A549 (cell line): ENCODE measurements around the gene THRA. TPM values are rescaled to one million over a fixed set of nuclear protein-coding genes. Genes with fewer than 3 reads are reported as not detected.

Source experiments
- ATAC-seq, 2 experiments: fragments of 200-7000 bp in 1 of 2; fragments of >200 bp in 1 of 2; cut with Nextera tagmentation in 1 of 2; cut with Tn5 transposase in 1 of 2; 3 replicates each; pipeline versions ENCODE4 v1.8.0 to v1.9.1; 2018 to 2020; ENCODE audit warnings: mild to moderate bottlenecking in 1 of 2, moderate library complexity in 1 of 2
- CTCF ChIA-PET: fragments of 300-600 bp; sonication (Branson Sonifier 250); formaldehyde crosslinking; extraction: SDS; loops from one replicate; lab custom pipeline; 2021; ENCODE audit warnings: antibody characterized with exemption, inconsistent platforms; lab: Yijun Ruan, JAX
- POLR2A ChIA-PET: fragments of 350-600 bp; formaldehyde crosslinking; extraction: SDS; loops from one replicate; lab custom pipeline; 2021; ENCODE audit warnings: antibody characterized with exemption, inconsistent platforms; lab: Yijun Ruan, JAX
- DNase-seq, 2 experiments: peaks; one replicate each; pipeline versions ENCODE4 v3.0.0 to v3.0.0-alpha.2; 2011 to 2016; ENCODE audit warnings: low read depth in 1 of 2, low spot score in 1 of 2
- FAIRE-seq: peaks from 2 replicates; lab custom pipeline; 2011; peaks lifted over from hg19 to GRCh38; lab: Jason Lieb, UNC
- H3K27ac ChIP-seq, 2 experiments: fragments of >200 bp; sonication (Bioruptor Twin); formaldehyde crosslinking; 3 replicates each; pipeline ENCODE4 v1.5.1; 2016 to 2017
- H3K4me1 ChIP-seq: fragments of >200 bp; sonication (Bioruptor Twin); formaldehyde crosslinking; 3 replicates; pipeline ENCODE4 v1.6.1; 2016
- H3K4me2 ChIP-seq: fragments of >200 bp; sonication (Bioruptor Twin); formaldehyde crosslinking; 3 replicates; pipeline ENCODE4 v1.6.1; 2016
- H3K4me3 ChIP-seq: fragments of >200 bp; sonication (Bioruptor Twin); formaldehyde crosslinking; 3 replicates; pipeline ENCODE4 v1.5.1; 2016
- H3K9me3 ChIP-seq: fragments of >200 bp; sonication (Bioruptor Twin); formaldehyde crosslinking; 3 replicates; pipeline ENCODE4 v1.6.1; 2016
- CEBPB ChIP-seq, 2 experiments: fragments of >200 bp in 1 of 2; sonication (Bioruptor Twin) in 1 of 2; formaldehyde crosslinking in 1 of 2; IDR thresholded peaks; 2 replicates each; pipeline ENCODE4 v1.6.1; 2012 to 2016
- CHD2 ChIP-seq: fragments of 150-350 bp; IDR thresholded peaks from 2 replicates; pipeline ENCODE4 v1.6.1; 2014; ENCODE audit warnings: low read length; ENCODE audit not compliant: partially characterized antibody
- EHF ChIP-seq: fragments of 250-450 bp; sonication (Bioruptor Pico); IDR thresholded peaks from 2 replicates; pipeline ENCODE4 v1.5.0; 2020; ENCODE audit warnings: mild to moderate bottlenecking
- ELK1 ChIP-seq: fragments of 150-350 bp; IDR thresholded peaks from 2 replicates; pipeline ENCODE4 v1.6.1; 2014; ENCODE audit warnings: low read depth, mild to moderate bottlenecking, low read length
- ESRRA ChIP-seq: fragments of 150-350 bp; IDR thresholded peaks from 2 replicates; pipeline ENCODE4 v1.6.1; 2014; ENCODE audit warnings: mild to moderate bottlenecking, low read length, borderline replicate concordance
- FOXS1 ChIP-seq: fragments of 250-450 bp; sonication (Bioruptor Pico); IDR thresholded peaks from 2 replicates; pipeline ENCODE4 v1.5.0; 2020; ENCODE audit warnings: mild to moderate bottlenecking, moderate library complexity
- GATA3 ChIP-seq: IDR thresholded peaks from 2 replicates; pipeline ENCODE4 v1.6.1; 2012; ENCODE audit warnings: borderline replicate concordance
- HDAC2 ChIP-seq: fragments of 200-600 bp; sonication (generic); IDR thresholded peaks from 2 replicates; pipeline ENCODE4 v1.6.1; 2016
- HEYL ChIP-seq: fragments of 250-450 bp; sonication (Bioruptor Pico); IDR thresholded peaks from 2 replicates; pipeline ENCODE4 v1.8.0; 2021; ENCODE audit warnings: mild to moderate bottlenecking, moderate library complexity
- HOXA7 ChIP-seq: fragments of 250-450 bp; sonication (Bioruptor Pico); IDR thresholded peaks from 2 replicates; pipeline ENCODE4 v1.5.0; 2020; ENCODE audit warnings: mild to moderate bottlenecking, moderate library complexity
- HOXB13 ChIP-seq: fragments of 250-450 bp; sonication (Bioruptor Pico); IDR thresholded peaks from 2 replicates; pipeline ENCODE4 v1.5.0; 2020; ENCODE audit warnings: low read depth, mild to moderate bottlenecking, moderate library complexity
- HOXB5 ChIP-seq: fragments of 250-450 bp; sonication (Bioruptor Pico); IDR thresholded peaks from 2 replicates; pipeline ENCODE4 v1.5.0; 2020; ENCODE audit warnings: mild to moderate bottlenecking, moderate library complexity
- JUN ChIP-seq, 2 experiments: fragments of >200 bp; sonication (Bioruptor Twin); formaldehyde crosslinking; IDR thresholded peaks; 2 replicates in 1 of 2; 3 replicates in 1 of 2; pipeline ENCODE4 v1.6.1; 2016 to 2017
- KDM5A ChIP-seq: fragments of 200-600 bp; sonication (generic); IDR thresholded peaks from 2 replicates; pipeline ENCODE4 v1.6.1; 2016; ENCODE audit warnings: antibody characterized with exemption, mild to moderate bottlenecking
- MAFK ChIP-seq: fragments of 450-650 bp; IDR thresholded peaks from 2 replicates; pipeline ENCODE4 v1.6.1; 2014; ENCODE audit not compliant: partially characterized antibody
- MAZ ChIP-seq: fragments of 150-350 bp; IDR thresholded peaks from 2 replicates; pipeline ENCODE4 v1.6.1; 2014; ENCODE audit warnings: antibody characterized with exemption, low read depth, low read length, borderline replicate concordance
- NFE2L2 ChIP-seq: fragments of 150-350 bp; conservative IDR thresholded peaks from 2 replicates; pipeline ENCODE4 v1.6.1; 2014; ENCODE audit warnings: low read length
- RARB ChIP-seq: fragments of 250-450 bp; sonication (Bioruptor Pico); IDR thresholded peaks from 2 replicates; pipeline ENCODE4 v1.8.0; 2021; ENCODE audit warnings: mild to moderate bottlenecking, moderate library complexity
- SMC3 ChIP-seq: fragments of >200 bp; sonication (Bioruptor Twin); formaldehyde crosslinking; IDR thresholded peaks from 3 replicates; pipeline ENCODE4 v1.6.1; 2018; ENCODE audit warnings: inconsistent platforms
- SREBF2 ChIP-seq: fragments of 450-650 bp; IDR thresholded peaks from 2 replicates; pipeline ENCODE4 v1.6.1; 2014; ENCODE audit warnings: mild to moderate bottlenecking, moderate library complexity
- ZNF302 ChIP-seq: fragments of 250-450 bp; sonication (Bioruptor Pico); IDR thresholded peaks from 2 replicates; pipeline ENCODE4 v1.9.0; 2021; ENCODE audit warnings: inconsistent platforms, mild to moderate bottlenecking, moderate library complexity
- WGBS: methylation state at CpG from one replicate; pipeline ENCODE4 v1.1.6; 2017; ENCODE audit errors: missing lambda C conversion rate; 5-methylcytosine and 5-hydroxymethylcytosine counted together
- polyA minus RNA-seq: library from RNA; depleted of rRNA, polyadenylated mRNA; stranded (reverse); fragments of >200 nt; gene quantifications from 2 replicates; pipeline ENCODE4 v1.2.3, GENCODE V29; 2011; rRNA and poly(A)+ RNA removed
- polyA plus RNA-seq, 4 experiments: library from polyadenylated mRNA; depleted of rRNA in 3 of 4; stranded (reverse); fragments of >200 nt; fragmentation: RNase III in 1 of 4; extraction: RNeasy Plus Mini Kit Qiagen cat#74134 plus additional on column Dnase treatment in 1 of 4; gene quantifications; 2 replicates in 3 of 4; 3 replicates in 1 of 4; pipeline ENCODE4 v1.2.3, GENCODE V29; 2011 to 2017
- TF ChIP-seq, protein P1 (sequence below): fragments of >200 bp; sonication (Bioruptor Twin); formaldehyde crosslinking; IDR thresholded peaks from 3 replicates; pipeline ENCODE4 v1.5.1; 2016
- TF ChIP-seq, protein P2 (sequence below): IDR thresholded peaks from 2 replicates; pipeline ENCODE4 v1.6.1; 2012; ENCODE audit warnings: low read depth, borderline replicate concordance
- TF ChIP-seq, protein P3 (sequence below): IDR thresholded peaks from 2 replicates; pipeline ENCODE4 v1.6.1; 2012

THRA gene, protein sequence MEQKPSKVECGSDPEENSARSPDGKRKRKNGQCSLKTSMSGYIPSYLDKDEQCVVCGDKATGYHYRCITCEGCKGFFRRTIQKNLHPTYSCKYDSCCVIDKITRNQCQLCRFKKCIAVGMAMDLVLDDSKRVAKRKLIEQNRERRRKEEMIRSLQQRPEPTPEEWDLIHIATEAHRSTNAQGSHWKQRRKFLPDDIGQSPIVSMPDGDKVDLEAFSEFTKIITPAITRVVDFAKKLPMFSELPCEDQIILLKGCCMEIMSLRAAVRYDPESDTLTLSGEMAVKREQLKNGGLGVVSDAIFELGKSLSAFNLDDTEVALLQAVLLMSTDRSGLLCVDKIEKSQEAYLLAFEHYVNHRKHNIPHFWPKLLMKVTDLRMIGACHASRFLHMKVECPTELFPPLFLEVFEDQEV
- polyA plus RNA-seq (2011; rRNA removed): 20.1 and 27.4 TPM in 2 replicates
- polyA plus RNA-seq (2012; cell fraction: cytosol; rRNA removed): 12.5 and 15.3 TPM in 2 replicates
- polyA plus RNA-seq (2012; cell fraction: nucleus; rRNA removed): 10.5 and 13.1 TPM in 2 replicates
- polyA plus RNA-seq (2017; fragmentation: RNase III; extraction: RNeasy Plus Mini Kit Qiagen cat#74134 plus additional on column Dnase treatment): 16.1 to 23.7 TPM (median 22.5 TPM) in 3 replicates
- polyA minus RNA-seq: 25.5 and 26.9 TPM in 2 replicates

DNA sequence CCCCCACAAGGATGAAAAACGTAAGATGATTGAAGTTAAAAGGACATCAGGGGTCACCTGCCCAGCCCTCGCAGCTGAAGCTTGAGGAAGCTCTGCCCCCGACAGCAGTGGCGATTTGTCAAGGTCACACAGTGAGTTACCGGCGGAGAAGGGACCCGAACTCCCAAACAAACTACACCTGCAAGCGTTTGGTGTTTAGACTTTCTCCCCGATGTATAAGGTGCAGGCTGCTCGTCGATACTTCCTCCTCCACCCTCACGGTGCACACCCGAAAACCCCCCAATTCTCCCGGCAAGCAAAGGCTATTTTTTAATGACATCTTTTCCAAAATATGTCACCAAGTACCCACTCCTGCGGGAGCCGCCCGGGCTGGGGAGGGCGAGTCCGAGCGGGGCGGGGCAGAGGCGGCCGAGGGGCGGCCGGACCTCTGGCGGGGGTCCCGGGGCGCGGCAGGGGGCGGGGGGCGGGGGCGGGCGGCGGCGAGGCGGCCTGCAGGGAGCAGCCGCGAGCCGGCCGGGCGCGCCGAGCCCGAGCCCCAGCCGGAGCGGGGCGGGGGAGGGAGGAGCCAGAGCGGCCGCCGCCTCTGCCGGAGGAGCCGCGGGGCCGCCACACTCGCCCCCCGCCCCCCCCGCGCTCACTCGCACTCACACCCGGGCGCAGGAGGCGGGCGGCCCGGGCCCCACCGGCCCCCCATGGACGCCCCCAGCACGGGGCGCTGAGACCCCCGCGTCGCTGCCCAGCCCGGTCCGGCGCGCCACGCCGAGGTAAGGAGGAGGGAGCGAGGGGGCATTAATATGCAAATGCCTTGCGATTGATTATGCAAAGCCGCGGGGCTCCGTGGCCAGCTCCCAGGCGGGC lies at the start of gene THRA:
TSS of gene THRA (plus strand) at position 637 of the 858 bp plus-strand sequence. CDS start 11,524 bp downstream, outside the sequence.
- FAIRE-seq (no peak), DNase-seq (peak in 1 of 2 experiments; percentile 68), ATAC-seq (peak; percentile 65 to 70)
- ChIA-PET CTCF (interaction anchor here (0.6 to 34.4 kb wide), 34 partner anchors 8 to 222 kb away, joined by 3 to 919 read pairs (median 4); partner anchors contain the start of genes CSF3, MED24, MSL1 and NR1D1), POLR2A (interaction anchor here (0.8 to 1.4 kb wide), 3 partner anchors 8 to 78 kb away, joined by 3 to 8 read pairs (median 5); partner anchors contain the start of genes CASC3 and MED24)
- peak within 1 kb of the TSS; percentile 98 for H3K4me3 ChIP-seq
- peak within 1 kb of the TSS; percentile 97 for H3K4me2 ChIP-seq
- 9% methylated on average over 22 of the region's 83 CpGs for WGBS
- H3K9me3 ChIP-seq: no peaks in the 10 kb centered on the region
- peaks cover 33% of the 10 kb centered on the region for H3K4me1 ChIP-seq
- TF ChIP-seq, protein P1, sequence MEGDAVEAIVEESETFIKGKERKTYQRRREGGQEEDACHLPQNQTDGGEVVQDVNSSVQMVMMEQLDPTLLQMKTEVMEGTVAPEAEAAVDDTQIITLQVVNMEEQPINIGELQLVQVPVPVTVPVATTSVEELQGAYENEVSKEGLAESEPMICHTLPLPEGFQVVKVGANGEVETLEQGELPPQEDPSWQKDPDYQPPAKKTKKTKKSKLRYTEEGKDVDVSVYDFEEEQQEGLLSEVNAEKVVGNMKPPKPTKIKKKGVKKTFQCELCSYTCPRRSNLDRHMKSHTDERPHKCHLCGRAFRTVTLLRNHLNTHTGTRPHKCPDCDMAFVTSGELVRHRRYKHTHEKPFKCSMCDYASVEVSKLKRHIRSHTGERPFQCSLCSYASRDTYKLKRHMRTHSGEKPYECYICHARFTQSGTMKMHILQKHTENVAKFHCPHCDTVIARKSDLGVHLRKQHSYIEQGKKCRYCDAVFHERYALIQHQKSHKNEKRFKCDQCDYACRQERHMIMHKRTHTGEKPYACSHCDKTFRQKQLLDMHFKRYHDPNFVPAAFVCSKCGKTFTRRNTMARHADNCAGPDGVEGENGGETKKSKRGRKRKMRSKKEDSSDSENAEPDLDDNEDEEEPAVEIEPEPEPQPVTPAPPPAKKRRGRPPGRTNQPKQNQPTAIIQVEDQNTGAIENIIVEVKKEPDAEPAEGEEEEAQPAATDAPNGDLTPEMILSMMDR: peak; percentile 86
- TF ChIP-seq MAFK (no peak), JUN (IDR thresholded peaks at IDR 0.05) (peak in 1 of 2 experiments; percentile 68; a peak in 2 of 5 replicates), SMC3 (peak; percentile 89)
- peak within 1 kb of the TSS; percentile 92 to 98 for H3K27ac ChIP-seq

DNA sequence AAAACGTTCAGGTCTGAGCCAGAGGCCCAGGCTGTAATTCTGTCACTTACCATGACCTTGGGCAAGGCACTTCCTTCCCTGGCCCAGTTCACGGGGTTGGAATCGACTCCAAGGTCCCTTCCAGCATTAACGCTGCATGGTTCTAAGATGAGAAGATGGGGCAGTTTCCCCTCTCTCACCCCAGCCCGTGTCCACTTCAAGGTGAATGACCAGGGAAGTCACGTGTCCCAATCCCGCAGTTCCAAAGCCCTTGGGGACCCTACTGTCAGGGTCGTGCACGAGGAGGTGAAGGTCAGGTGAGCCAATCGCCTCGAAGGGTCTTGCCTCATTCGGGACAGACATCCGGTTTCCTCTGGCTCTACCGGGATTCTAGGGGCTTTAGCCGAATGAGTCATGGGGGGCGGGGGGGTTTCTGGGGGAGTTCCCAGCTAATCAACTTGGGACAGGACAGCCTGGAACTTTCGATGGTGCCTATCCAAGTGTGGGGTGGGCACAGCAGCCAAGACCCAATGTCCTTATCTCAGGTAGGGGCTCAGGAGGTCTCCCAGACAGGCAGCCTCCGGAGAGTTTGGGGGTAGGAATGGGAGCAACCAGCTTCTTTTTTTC lies 48.3 kb upstream of the THRA start:
- 62% methylated on average over 18 of the region's 18 CpGs for WGBS
- POLR2A ChIA-PET: no interaction called here
- Histone ChIP-seq H3K4me2 (0 out of 3 replicates have a peak overlapping the region, but pooled peaks have one; percentile 5), H3K4me3 (no peak overlapping the region), H3K9me3 (no peaks in the 10 kb centered on the region), H3K4me1 (peaks cover 17% of the 10 kb centered on the region; the same call in 2 of the 3 replicates), H3K27ac (peak overlapping the region; percentile 3 to 46; a peak in 2 of 6 replicates)
- no peak for TF ChIP-seq SREBF2
- TF ChIP-seq HOXB13: no peak
- no peak for TF ChIP-seq RARB (CRISPR knock-in tag)
- TF ChIP-seq CHD2: no peak
- no peak for TF ChIP-seq HOXA7 (CRISPR knock-in tag)
- no peak for TF ChIP-seq HEYL (CRISPR knock-in tag)
- TF ChIP-seq HDAC2: no peak
- TF ChIP-seq, protein P2, sequence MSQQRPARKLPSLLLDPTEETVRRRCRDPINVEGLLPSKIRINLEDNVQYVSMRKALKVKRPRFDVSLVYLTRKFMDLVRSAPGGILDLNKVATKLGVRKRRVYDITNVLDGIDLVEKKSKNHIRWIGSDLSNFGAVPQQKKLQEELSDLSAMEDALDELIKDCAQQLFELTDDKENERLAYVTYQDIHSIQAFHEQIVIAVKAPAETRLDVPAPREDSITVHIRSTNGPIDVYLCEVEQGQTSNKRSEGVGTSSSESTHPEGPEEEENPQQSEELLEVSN: no peak
- TF ChIP-seq FOXS1: no peak
- no peak for TF ChIP-seq KDM5A
- no peak for TF ChIP-seq NFE2L2
- TF ChIP-seq ESRRA: no peak
- no peak for TF ChIP-seq EHF
- TF ChIP-seq HOXB5 (CRISPR knock-in tag): no peak
- TF ChIP-seq, protein P3, sequence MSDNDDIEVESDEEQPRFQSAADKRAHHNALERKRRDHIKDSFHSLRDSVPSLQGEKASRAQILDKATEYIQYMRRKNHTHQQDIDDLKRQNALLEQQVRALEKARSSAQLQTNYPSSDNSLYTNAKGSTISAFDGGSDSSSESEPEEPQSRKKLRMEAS: no peak
- TF ChIP-seq CEBPB (IDR thresholded peaks at IDR 0.05): no peak
- no peak for TF ChIP-seq GATA3
- TF ChIP-seq MAZ: no peak
- no peak for TF ChIP-seq ELK1
- TF ChIP-seq ZNF302 (CRISPR knock-in tag): no peak
- DNase-seq: no peak
- CTCF ChIA-PET: interaction anchor here (0.6 to 24.9 kb wide), 44 partner anchors 9 to 362 kb away, joined by 3 to 625 read pairs (median 8); partner anchors contain the start of genes CASC3, MED24, PSMD3 and RAPGEFL1
- FAIRE-seq: no peak
- peak in 1 of 2 experiments; percentile 4; a peak in 2 of 6 replicates for ATAC-seq
